Astrocyte (in vitro differentiated cells and primary cell): ENCODE measurements around the gene DNAJB1.

Source experiments
- CTCF ChIP-seq: IDR thresholded peaks from 2 replicates; pipeline ENCODE4 v1.5.1; 2011; ENCODE audit warnings: low read depth, mild to moderate bottlenecking, inconsistent platforms, low read length, moderate library complexity; ENCODE audit not compliant: insufficient read depth
- EZH2 ChIP-seq: IDR thresholded peaks from 2 replicates; pipeline ENCODE4 v1.6.1; 2012; ENCODE audit warnings: mild to moderate bottlenecking, low read length, inconsistent platforms; ENCODE audit not compliant: insufficient read depth

- TF ChIP-seq CTCF (no peak), EZH2 (no peak)
Measured at GRCh38 chr19:14544977-14545715, 26.9 kb upstream of the DNAJB1 start.
